HG03442 (cell line): ENCODE results near the gene FEV.
"Not testable (repeated sequence)": the region's sequence is repeated elsewhere in the genome, so short reads cannot be mapped to it uniquely, and the experiment has no call there.

Source experiments
- ATAC-seq: cut with Tn5 transposase; IDR thresholded peaks from one replicate; pipeline ENCODE4 v1.9.1; 2021; ENCODE audit warnings: mild to moderate bottlenecking, moderate library complexity; ENCODE audit not compliant: unreplicated experiment

The FEV gene

GRCh38 chr2:218946621-218947020, 38.4 kb downstream of the FEV start:
- ATAC-seq = no peak

GRCh38 chr2:218944759-218945404, 40.1 kb downstream of the FEV start:
- no peak for ATAC-seq

GRCh38 chr2:218931751-218932150, 53.2 kb downstream of the FEV start:
- not testable (repeated sequence) for ATAC-seq
